ENCODE measurements around the gene RASA1. TPM values are rescaled to one million over a fixed set of nuclear protein-coding genes. Genes with fewer than 3 reads are reported as not detected.

RASA1 gene
- total RNA-seq, 1 donor from 2014 or later = 22.6 TPM

DNA sequence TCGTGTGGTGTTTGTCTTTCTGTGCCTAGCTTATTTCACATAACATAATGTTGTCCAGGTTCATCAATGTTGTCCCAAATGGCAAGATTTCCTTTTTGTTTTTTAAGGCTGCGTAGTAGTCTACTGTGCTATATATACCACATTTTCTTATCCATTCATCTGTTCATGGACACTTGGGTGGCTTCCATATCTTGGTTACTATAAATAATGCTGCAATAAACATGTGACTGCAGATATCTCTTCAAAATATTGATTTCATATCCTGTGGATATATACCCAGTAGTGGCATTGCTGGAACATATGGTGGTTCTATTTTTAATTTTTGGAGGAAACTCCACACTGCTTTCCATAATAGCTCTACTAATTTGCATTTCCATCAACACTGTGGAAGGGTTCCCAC is 170.5 kb downstream of the RASA1 start:
- DNase-seq (ENCODE audit: low read depth) (no peak), FAIRE-seq (no peak)
- H3K27me3 ChIP-seq (ENCODE audit: control insufficient read depth, insufficient read depth, low read length) = no peaks in the 10 kb centered on the region
- TF ChIP-seq, protein P1, sequence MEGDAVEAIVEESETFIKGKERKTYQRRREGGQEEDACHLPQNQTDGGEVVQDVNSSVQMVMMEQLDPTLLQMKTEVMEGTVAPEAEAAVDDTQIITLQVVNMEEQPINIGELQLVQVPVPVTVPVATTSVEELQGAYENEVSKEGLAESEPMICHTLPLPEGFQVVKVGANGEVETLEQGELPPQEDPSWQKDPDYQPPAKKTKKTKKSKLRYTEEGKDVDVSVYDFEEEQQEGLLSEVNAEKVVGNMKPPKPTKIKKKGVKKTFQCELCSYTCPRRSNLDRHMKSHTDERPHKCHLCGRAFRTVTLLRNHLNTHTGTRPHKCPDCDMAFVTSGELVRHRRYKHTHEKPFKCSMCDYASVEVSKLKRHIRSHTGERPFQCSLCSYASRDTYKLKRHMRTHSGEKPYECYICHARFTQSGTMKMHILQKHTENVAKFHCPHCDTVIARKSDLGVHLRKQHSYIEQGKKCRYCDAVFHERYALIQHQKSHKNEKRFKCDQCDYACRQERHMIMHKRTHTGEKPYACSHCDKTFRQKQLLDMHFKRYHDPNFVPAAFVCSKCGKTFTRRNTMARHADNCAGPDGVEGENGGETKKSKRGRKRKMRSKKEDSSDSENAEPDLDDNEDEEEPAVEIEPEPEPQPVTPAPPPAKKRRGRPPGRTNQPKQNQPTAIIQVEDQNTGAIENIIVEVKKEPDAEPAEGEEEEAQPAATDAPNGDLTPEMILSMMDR (IDR thresholded peaks at IDR 0.05; ENCODE audit: insufficient read depth, low read length, severe bottlenecking) = no peak
- H3K36me3 ChIP-seq (ENCODE audit: control insufficient read depth, insufficient read depth, low read length) = no peaks in the 10 kb centered on the region
- H3K4me3 ChIP-seq (ENCODE audit: low read depth, low read length) = no peak overlapping the region

Other genes starting within 250 kb of the RASA1 start
- 73.2 and 103 TPM in 2 replicates for gene CCNH, start 145.0 kb downstream of the RASA1 start, total RNA-seq

All from bronchial epithelial cell (primary cell).